IPS-18c (cell line): Measurements from ENCODE around the gene CCL27.

Source experiments
- H3K4me3 ChIP-seq: 2 replicates; pipeline ENCODE4 v1.7.0; 2013; ENCODE audit warnings: low read depth, mild to moderate bottlenecking, low read length, moderate library complexity; ENCODE audit not compliant: insufficient read depth
- H3K9me3 ChIP-seq: one replicate; pipeline ENCODE4 v1.6.1; 2013; ENCODE audit warnings: mild to moderate bottlenecking, low read length, moderate library complexity; ENCODE audit not compliant: control insufficient read depth, insufficient read depth

The CCL27 gene

GRCh38 chr9:34687276-34688030, 25.0 kb upstream of the CCL27 start:
- peaks cover 2% of the 10 kb centered on the region for H3K9me3 ChIP-seq
- H3K4me3 ChIP-seq = no peak overlapping the region

- H3K9me3 ChIP-seq = peaks cover 2% of the 10 kb centered on the region
- no peak overlapping the region for H3K4me3 ChIP-seq
Measured at GRCh38 chr9:34686732-34687131, 24.3 kb upstream of the CCL27 start.

GRCh38 chr9:34686231-34686630, 23.8 kb upstream of the CCL27 start:
- H3K9me3 ChIP-seq = peaks cover 2% of the 10 kb centered on the region
- no peak overlapping the region for H3K4me3 ChIP-seq

- peaks cover 2% of the 10 kb centered on the region for H3K9me3 ChIP-seq
- no peak overlapping the region for H3K4me3 ChIP-seq
Measured at GRCh38 chr9:34685591-34685990, 23.1 kb upstream of the CCL27 start.

- Histone ChIP-seq H3K4me3 (no peak overlapping the region), H3K9me3 (peaks cover under 1% of the 10 kb centered on the region)
Measured at GRCh38 chr9:34684816-34685215, 22.4 kb upstream of the CCL27 start.

- no peaks in the 10 kb centered on the region for H3K9me3 ChIP-seq
Measured at GRCh38 chr9:34684145-34684544, 21.7 kb upstream of the CCL27 start.

GRCh38 chr9:34675869-34676268, 13.4 kb upstream of the CCL27 start:
- Histone ChIP-seq H3K9me3 (no peaks in the 10 kb centered on the region), H3K4me3 (no peak overlapping the region)

More at GRCh38 chr9:34684145-34684544, 21.7 kb upstream of the CCL27 start:
- no peak overlapping the region for H3K4me3 ChIP-seq

GRCh38 chr9:34675048-34675714, 12.7 kb upstream of the CCL27 start:
- Histone ChIP-seq H3K4me3 (no peak overlapping the region), H3K9me3 (no peaks in the 10 kb centered on the region)

GRCh38 chr9:34674440-34674839, 12.0 kb upstream of the CCL27 start:
- Histone ChIP-seq H3K4me3 (no peak overlapping the region), H3K9me3 (no peaks in the 10 kb centered on the region)

- Histone ChIP-seq H3K4me3 (no peak overlapping the region), H3K9me3 (no peaks in the 10 kb centered on the region)
Measured at GRCh38 chr9:34671307-34671706, 8.8 kb upstream of the CCL27 start.

GRCh38 chr9:34669809-34670562, 7.5 kb upstream of the CCL27 start:
- Histone ChIP-seq H3K4me3 (no peak overlapping the region), H3K9me3 (peaks cover 2% of the 10 kb centered on the region)

- Histone ChIP-seq H3K4me3 (peak overlapping the region; percentile 85), H3K9me3 (peaks cover 2% of the 10 kb centered on the region)
Measured at GRCh38 chr9:34665381-34666250, 3.2 kb upstream of the CCL27 start.

GRCh38 chr9:34665067-34665380, 2.6 kb upstream of the CCL27 start:
- Histone ChIP-seq H3K4me3 (peak overlapping the region; percentile 75), H3K9me3 (peaks cover 2% of the 10 kb centered on the region)

GRCh38 chr9:34664281-34665066, 2.0 kb upstream of the CCL27 start:
- Histone ChIP-seq H3K9me3 (peaks cover 2% of the 10 kb centered on the region), H3K4me3 (peak overlapping the region; percentile 75)

- H3K4me3 ChIP-seq = no peak overlapping the region
Measured at GRCh38 chr9:34663303-34663605, 797 bp upstream of the CCL27 start.

GRCh38 chr9:34659592-34660253, 2.7 kb downstream of the CCL27 start:
- H3K9me3 ChIP-seq = no peaks in the 10 kb centered on the region
- no peak overlapping the region for H3K4me3 ChIP-seq

More at GRCh38 chr9:34663303-34663605, 797 bp upstream of the CCL27 start:
- peaks cover 2% of the 10 kb centered on the region for H3K9me3 ChIP-seq
